Caco-2 (cell line): Measurements from ENCODE around the gene MYBBP1A. TPM values are rescaled to one million over a fixed set of nuclear protein-coding genes. Genes with fewer than 3 reads are reported as not detected.
A peak's percentile ranks its signal among the peaks of the same experiment; 100 is the strongest.

Experiments used
- BruUV-seq: library from RNA; stranded (reverse); fragments of 400-500 nt; replicated peaks from 2 replicates; lab custom pipeline; 2021; lab: Mats Ljungman, UMichigan
- CTCF ChIA-PET: fragments of 300-600 bp; sonication (Branson Sonifier 250); formaldehyde crosslinking; loops from one replicate; lab custom pipeline; 2022; ENCODE audit warnings: antibody characterized with exemption; lab: Charles Lee
- POLR2A ChIA-PET: fragments of 300-600 bp; sonication (Branson Sonifier 250); formaldehyde crosslinking; loops from one replicate; lab custom pipeline; 2022; ENCODE audit warnings: antibody characterized with exemption; lab: Charles Lee
- DNase-seq, 2 experiments: peaks; one replicate each; pipeline versions ENCODE4 v3.0.0 to v3.0.0-alpha.2; 2020 to 2022
- H3K27me3 ChIP-seq: replicated peaks from 2 replicates; pipeline ENCODE4 v1.6.0; 2011; ENCODE audit warnings: low read length; ENCODE audit not compliant: control insufficient read depth, insufficient read depth
- H3K36me3 ChIP-seq: 2 replicates; pipeline ENCODE4 v1.5.1; 2011; ENCODE audit warnings: low read length; ENCODE audit not compliant: control insufficient read depth, insufficient read depth
- H3K4me1 ChIP-seq: fragments of 250-450 bp; sonication (Bioruptor Pico); 2 replicates; pipeline ENCODE4 v1.5.1; 2020; ENCODE audit warnings: mild to moderate bottlenecking
- H3K4me3 ChIP-seq: 2 replicates; pipeline ENCODE4 v1.5.1; 2011; ENCODE audit warnings: low read depth, mild to moderate bottlenecking, control low read depth, low read length
- H3K9me3 ChIP-seq: fragments of 250-450 bp; sonication (Bioruptor Pico); 2 replicates; pipeline ENCODE4 v1.5.1; 2020; ENCODE audit warnings: mild to moderate bottlenecking, moderate library complexity
- H3K27ac Mint-ChIP-seq: one replicate; pipeline ENCODE4 v1.8.0; 2022; ENCODE audit warnings: mixed read lengths; ENCODE audit not compliant: unreplicated experiment
- H3K27me3 Mint-ChIP-seq: one replicate; pipeline ENCODE4 v1.8.0; 2022; ENCODE audit warnings: mixed read lengths; ENCODE audit not compliant: insufficient read depth, unreplicated experiment
- H3K36me3 Mint-ChIP-seq: one replicate; pipeline ENCODE4 v1.8.0; 2022; ENCODE audit warnings: mild to moderate bottlenecking, mixed read lengths; ENCODE audit not compliant: insufficient read depth, unreplicated experiment
- H3K4me1 Mint-ChIP-seq: one replicate; pipeline ENCODE4 v1.8.0; 2022; ENCODE audit warnings: low read depth, mixed read lengths; ENCODE audit not compliant: unreplicated experiment
- H3K4me3 Mint-ChIP-seq: one replicate; pipeline ENCODE4 v1.8.0; 2022; ENCODE audit warnings: mild to moderate bottlenecking, moderate library complexity, mixed read lengths; ENCODE audit not compliant: unreplicated experiment
- H3K9me3 Mint-ChIP-seq: one replicate; pipeline ENCODE4 v1.8.0; 2022; ENCODE audit warnings: mixed read lengths; ENCODE audit not compliant: unreplicated experiment
- CTCF ChIP-seq, 2 experiments: fragments of 200-600 bp in 1 of 2; IDR thresholded peaks; 1 replicate in 1 of 2; 2 replicates in 1 of 2; pipeline versions ENCODE4 v1.5.1 to v1.8.0; 2011 to 2022; ENCODE audit warnings: antibody characterized with exemption in 1 of 2, control low read depth in 1 of 2, inconsistent platforms in 1 of 2, low read depth in 1 of 2, low read length in 1 of 2, mild to moderate bottlenecking in 1 of 2, moderate library complexity in 1 of 2; ENCODE audit not compliant: insufficient read depth in 1 of 2, severe bottlenecking in 1 of 2, unreplicated experiment in 1 of 2
- intact Hi-C: fragments of 100-400 bp; cut with micrococcal nuclease; formaldehyde crosslinking; loops from one replicate; pipeline ENCODE4 v1.10.0; 2022; ENCODE audit not compliant: unreplicated experiment
- total RNA-seq: library from RNA; stranded (reverse); gene quantifications from 2 replicates; pipeline ENCODE4 v1.2.3, GENCODE V29; 2022

The MYBBP1A gene
- total RNA-seq, 1 experiment from 2014 or later, result 44.5 TPM

- Histone ChIP-seq H3K27me3 (no peaks in the 10 kb centered on the region), H3K9me3 (no peaks in the 10 kb centered on the region), H3K4me1 (no peaks in the 10 kb centered on the region), H3K4me3 (peak overlapping the region; percentile 28), H3K36me3 (no peaks in the 10 kb centered on the region)
- peaks cover 3% of the 10 kb centered on the region for H3K27me3 Mint-ChIP-seq
- DNase-seq, result no peak
- intact Hi-C loops, result no loop called here
- H3K4me3 Mint-ChIP-seq, result peak overlapping the region; percentile 76
- BruUV-seq, result no TSS peak
- H3K4me1 Mint-ChIP-seq, result peaks cover 5% of the 10 kb centered on the region
- no peak for TF ChIP-seq CTCF (IDR thresholded peaks at IDR 0.05; ENCODE audit: insufficient read depth in 1 of 2, low read depth in 1 of 2, low read length in 1 of 2, severe bottlenecking in 1 of 2, unreplicated experiment in 1 of 2)
- CTCF ChIA-PET, result no interaction called here
- no peak overlapping the region for H3K27ac Mint-ChIP-seq
- POLR2A ChIA-PET, result no interaction called here
- H3K9me3 Mint-ChIP-seq, result no peaks in the 10 kb centered on the region
- H3K36me3 Mint-ChIP-seq, result no peaks in the 10 kb centered on the region
Measured at GRCh38 chr17:4499431-4500190, 55.6 kb downstream of the MYBBP1A start.

- CTCF ChIA-PET, result interaction anchor here (1.2 kb wide), 1 partner anchor 78 kb away, joined by 4 read pairs; no protein-coding TSS in a partner anchor
- no peaks in the 10 kb centered on the region for H3K27me3 ChIP-seq
Measured at GRCh38 chr17:4498461-4499397, 56.5 kb downstream of the MYBBP1A start, which contains the start of gene SPNS2. SPNS2 (plus strand) TSS chr17:4498881; CDS start chr17:4499048, 167 bp downstream.

More at GRCh38 chr17:4498461-4499397, 56.5 kb downstream of the MYBBP1A start, which contains the start of gene SPNS2:
- Histone ChIP-seq H3K4me1 (no peaks in the 10 kb centered on the region), H3K36me3 (no peaks in the 10 kb centered on the region), H3K9me3 (no peaks in the 10 kb centered on the region), H3K4me3 (peak within 1 kb of the TSS; percentile 28)
- intact Hi-C loops, result no loop called here
- no peak for TF ChIP-seq CTCF (IDR thresholded peaks at IDR 0.05; ENCODE audit: insufficient read depth in 1 of 2, low read depth in 1 of 2, low read length in 1 of 2, severe bottlenecking in 1 of 2, unreplicated experiment in 1 of 2)
- H3K4me1 Mint-ChIP-seq, result peaks cover 5% of the 10 kb centered on the region
- no peaks in the 10 kb centered on the region for H3K36me3 Mint-ChIP-seq
- POLR2A ChIA-PET, result no interaction called here
- H3K9me3 Mint-ChIP-seq, result no peaks in the 10 kb centered on the region
- H3K27ac Mint-ChIP-seq, result no peak within 1 kb of the TSS
- no TSS peak for BruUV-seq
- DNase-seq, result peak; percentile 53 to 69
- peak within 1 kb of the TSS; percentile 76 for H3K4me3 Mint-ChIP-seq
- H3K27me3 Mint-ChIP-seq, result peaks cover 3% of the 10 kb centered on the region
